HT-29 (cell line): ENCODE results near the gene HM13. TPM values are rescaled to one million over a fixed set of nuclear protein-coding genes. Genes with fewer than 3 reads are reported as not detected.
"Not testable (repeated sequence)": the region's sequence is repeated elsewhere in the genome, so short reads cannot be mapped to it uniquely, and the experiment has no call there.

ENCODE experiments used
- DNase-seq: peaks from one replicate; pipeline ENCODE4 v3.0.0-alpha.2; 2015; ENCODE audit warnings: low spot score
- total RNA-seq: library from RNA; depleted of rRNA; stranded (reverse); fragments of >200 nt; shearing (Covaris generic); gene quantifications from 2 replicates; pipeline ENCODE4 v1.2.3, GENCODE V29; 2014; rRNA removed

Gene HM13, protein sequence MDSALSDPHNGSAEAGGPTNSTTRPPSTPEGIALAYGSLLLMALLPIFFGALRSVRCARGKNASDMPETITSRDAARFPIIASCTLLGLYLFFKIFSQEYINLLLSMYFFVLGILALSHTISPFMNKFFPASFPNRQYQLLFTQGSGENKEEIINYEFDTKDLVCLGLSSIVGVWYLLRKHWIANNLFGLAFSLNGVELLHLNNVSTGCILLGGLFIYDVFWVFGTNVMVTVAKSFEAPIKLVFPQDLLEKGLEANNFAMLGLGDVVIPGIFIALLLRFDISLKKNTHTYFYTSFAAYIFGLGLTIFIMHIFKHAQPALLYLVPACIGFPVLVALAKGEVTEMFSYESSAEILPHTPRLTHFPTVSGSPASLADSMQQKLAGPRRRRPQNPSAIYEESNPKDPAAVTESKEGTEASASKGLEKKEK
- 107 and 115 TPM in 2 replicates for total RNA-seq

DNA sequence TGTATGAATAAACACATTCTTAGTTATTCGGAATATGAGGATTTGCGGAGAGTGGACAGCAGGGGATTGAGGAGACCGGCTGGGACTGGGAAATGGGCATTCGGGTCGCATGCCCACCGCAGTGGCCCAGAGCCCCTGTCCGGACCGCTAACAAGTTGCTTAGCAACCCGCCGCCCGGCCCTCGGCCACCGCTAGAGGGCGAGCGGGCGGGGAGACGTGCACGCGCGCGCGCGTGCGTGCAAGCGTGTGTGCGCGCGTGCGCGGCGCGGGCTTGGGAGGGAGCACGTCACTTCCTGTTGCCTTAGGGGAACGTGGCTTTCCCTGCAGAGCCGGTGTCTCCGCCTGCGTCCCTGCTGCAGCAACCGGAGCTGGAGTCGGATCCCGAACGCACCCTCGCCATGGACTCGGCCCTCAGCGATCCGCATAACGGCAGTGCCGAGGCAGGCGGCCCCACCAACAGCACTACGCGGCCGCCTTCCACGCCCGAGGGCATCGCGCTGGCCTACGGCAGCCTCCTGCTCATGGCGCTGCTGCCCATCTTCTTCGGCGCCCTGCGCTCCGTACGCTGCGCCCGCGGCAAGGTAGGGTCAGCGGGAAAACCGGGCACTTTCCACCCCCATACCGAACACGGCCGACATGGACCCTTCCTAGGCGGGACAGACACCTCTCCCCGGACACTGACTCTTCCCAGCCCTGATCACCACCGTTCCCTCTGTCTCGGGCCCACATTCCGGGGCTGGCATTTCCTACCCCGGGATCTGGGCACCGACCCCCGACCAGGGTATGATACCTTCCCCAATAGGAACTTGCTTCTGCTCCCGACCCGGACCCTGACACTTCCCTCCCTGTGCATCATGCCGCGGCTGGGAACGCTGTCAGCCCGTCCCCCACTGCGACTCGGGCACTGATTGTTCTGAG is at the start of gene HM13:
HM13 (plus strand) TSS at position 289 of the 918 bp plus-strand sequence; CDS start at position 399, 110 bp downstream.
- peak; percentile 98 for DNase-seq

DNA sequence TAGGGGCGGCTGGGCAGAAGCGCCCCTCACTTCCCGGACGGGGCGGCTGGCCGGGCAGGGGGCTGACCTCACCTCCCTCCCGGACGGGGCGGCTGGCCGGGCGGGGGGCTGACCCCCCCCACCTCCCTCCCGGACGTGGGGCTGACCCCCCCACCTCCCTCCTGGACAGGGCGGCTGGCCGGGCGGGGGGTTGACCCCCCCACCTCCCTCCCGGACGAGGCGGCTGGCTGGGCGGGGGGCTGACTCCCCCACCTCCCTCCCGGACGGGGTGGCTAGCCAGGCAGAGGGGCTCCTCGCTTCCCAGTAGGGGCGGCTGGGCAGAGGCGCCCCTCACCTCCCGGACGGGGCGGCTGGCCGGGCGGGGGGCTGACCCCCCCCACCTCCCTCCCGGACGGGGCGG is 43.3 kb upstream of the HM13 start:
- DNase-seq, result not testable (repeated sequence)

DNA sequence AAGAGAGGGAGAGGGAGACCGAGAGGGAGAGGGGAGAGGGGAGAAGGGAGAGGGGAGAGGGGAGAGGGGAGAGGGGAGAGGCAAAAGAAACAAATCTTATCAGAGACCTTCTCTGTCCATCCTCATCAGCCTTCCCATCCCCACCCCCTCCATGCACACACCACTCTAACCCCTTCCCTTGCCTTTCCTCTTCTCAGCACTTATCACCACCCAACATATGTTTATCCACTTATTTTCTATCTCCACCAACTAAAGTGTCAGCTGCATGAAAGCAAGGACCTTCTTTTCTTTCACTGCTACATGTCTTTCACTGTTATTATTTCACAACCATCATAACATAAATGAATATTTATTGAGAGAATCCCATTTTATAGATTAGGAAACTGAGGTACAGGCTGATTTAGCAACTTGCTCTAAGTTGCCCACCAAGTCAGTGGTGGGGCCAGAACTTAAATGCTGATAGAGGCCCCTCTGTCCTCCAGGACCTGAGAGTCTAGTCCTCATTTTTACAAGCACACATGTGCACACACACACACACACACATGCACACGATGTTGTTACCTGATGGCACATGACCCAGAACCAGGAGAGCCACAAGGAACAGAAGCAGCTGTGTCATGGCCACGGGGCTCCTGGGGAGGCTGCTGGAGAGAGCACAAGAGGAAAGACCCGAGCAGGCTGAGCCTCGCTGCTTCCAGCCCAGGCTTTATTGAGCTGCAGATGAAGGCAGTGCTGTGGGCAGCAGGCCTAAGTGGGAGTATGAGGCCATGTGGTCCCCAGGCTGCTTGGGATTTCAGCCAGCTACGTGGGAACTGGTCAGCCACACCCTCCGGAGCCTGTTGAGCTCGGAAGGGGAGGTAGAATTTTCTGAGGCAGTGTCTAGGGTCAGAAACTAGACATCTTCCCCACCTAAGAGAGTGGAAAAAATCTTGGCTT is 41.6 kb upstream of the HM13 start:
- no peak for DNase-seq

DNA sequence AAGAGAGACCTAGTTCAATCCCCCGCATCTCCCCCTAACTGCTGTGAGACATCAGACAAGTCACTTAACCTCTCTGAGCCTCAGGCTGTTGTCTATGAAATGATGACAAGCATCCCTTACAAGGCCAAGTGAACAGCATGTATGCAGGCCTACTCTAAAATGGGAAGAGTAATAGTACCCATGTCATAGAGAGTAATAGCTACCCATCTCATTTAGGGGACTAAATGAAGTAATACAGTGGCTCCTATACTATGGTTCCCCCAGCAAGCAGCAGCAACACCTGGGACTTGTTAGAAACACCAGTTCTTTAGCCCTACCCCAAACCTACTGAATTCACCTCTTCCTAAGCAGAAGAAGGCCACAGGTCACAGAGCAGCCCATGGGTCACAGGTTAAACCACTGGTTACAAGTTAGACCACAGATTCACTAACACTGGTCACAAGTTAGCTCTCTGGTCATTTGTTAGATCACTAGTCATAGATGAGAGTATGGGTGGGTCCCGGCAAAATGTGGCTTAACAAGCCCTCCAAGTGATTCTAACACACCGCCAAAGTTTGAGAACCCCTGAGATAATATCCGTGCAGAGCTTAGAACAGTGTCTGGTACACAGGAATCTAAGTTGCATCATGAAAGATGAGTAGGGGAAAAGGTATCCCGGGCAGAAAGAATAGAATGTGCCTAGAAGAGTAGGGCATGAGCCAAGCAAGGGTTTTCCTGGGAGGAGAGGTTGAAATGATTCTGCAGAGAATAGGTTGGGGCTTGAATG is 40.7 kb upstream of the HM13 start:
- no peak for DNase-seq

DNA sequence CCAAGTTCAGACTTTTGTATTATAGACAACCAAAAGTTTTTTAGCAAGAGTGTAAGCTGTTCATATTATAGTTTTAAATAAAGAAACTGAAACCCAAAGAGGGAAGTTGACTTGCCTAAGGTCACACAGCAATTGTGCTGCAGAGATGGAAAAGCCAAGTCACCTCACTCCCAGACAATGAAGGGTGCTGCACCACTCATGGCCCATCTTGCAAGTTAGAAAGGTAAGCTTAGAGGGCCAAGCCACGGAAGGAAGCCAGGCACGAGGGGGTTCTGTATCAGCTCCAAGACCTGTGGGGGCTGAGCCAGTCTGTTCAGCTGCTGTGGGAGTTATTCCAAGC is 40.2 kb upstream of the HM13 start:
- no peak for DNase-seq

DNA sequence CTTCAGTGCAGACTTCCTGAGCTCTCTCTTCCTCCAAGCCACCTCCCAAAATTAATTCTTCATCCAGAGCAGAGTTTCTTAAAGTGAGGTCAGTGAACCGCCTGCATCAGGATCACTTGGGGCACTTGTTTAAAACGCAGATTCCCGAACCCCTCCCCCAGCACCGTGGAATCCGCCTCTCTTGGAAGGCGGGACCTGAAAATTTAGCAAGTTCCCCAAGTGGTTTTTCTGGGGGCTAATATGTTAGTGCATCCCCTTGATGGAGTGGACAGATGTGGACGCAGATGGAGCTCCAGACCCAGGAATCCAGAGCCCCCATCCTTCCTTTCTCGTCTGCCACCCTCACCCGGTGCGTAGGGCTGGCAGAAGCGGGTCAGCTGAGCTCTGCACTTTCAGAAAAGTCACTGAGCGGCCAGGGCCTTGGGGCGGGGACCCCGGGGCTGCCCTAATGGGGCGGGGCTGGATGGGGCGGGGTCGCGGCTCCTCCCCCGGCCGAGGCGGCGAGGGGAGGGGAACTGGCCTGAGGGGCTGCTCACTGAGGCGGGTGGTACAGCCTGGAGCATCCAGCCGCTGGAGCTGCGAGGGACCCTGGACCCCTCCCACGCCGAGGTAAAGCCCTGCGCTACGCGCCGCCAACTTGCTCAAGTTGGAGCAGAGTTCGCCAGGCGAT is 39.3 kb upstream of the HM13 start, which contains the start of the genes DEFB124 and REM1:
DEFB124 (minus strand) TSS at position 370 of the 670 bp plus-strand sequence. CDS start 2,114 bp downstream, outside the sequence.
REM1 (plus strand) TSS at position 531 of the 670 bp plus-strand sequence. CDS start 1,158 bp downstream, outside the sequence.
- no peak for DNase-seq

DNA sequence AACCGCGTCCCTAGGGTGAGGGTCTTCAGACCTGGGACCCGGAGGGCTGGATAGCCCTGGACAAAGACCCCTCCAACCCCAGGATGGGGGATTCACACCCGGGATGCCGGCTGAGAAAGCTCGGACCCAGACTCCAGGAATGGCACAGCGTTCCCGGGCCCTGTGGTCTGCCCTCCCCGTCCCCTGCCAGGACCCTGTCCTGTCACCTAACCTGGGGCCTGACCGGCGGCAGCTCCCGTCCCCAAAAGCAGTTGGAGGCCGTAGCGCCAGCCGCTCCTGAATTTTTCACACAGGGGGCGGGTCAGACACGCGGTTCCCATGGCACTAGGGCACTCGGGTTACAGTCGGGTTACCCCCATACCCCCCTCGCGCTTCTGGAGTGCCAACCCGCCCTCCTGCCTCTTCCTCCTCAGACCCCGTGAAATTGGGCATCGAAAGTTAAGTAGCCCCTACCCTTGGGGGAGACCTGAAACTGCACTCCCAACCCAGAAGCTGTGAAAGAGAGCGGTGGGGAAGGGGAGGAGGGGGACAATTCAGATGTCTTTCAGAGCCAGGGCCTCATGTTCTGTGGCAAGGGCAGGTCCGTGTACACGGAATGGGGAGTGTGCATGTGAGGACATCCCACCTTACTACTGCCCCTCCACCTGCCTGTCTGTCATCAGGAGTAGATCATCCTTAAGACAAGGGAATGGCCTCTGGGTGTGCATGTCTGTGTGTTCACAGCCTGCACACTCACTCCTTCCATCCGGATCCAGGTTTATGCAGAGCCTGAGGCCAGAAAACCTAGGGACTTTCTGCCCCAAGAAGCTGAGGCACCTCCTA is 38.6 kb upstream of the HM13 start:
- no peak for DNase-seq

DNA sequence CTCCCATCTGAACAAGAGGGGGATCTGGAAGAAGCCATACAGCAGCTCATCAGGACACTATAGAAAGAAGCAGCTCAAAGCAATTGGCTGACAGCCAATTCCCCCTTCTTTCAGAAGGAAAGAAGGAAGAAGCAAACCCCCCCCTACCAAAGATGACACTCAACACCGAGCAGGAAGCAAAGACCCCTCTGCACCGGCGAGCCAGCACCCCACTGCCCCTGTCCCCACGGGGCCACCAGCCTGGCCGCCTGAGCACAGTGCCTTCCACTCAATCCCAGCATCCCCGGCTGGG is 38.0 kb upstream of the HM13 start:
- no peak for DNase-seq

DNA sequence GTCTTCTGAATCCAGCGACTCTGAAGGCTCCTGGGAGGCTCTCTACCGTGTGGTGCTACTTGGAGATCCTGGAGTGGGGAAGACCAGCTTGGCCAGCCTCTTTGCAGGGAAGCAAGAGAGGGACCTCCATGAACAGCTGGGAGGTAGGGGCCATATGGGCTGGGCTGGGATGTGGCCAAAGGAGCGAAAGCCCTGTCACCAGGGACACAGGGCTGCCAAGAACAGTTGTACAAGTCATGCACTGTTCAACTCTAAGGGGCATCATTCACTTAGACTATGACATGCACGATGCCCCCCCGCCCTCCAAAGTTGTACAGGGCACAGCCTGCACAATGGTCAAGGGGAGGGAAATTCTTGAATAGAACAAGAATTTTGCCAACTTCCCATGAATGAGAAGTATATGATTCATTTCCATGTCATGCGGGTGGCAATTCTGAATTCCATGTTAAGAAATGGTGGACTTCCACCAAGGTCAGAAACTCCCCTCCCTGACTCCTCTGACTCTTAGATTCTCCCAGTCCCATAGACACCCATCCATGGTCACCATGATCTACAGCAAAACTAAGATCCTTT is 37.5 kb upstream of the HM13 start:
- DNase-seq, result no peak

DNA sequence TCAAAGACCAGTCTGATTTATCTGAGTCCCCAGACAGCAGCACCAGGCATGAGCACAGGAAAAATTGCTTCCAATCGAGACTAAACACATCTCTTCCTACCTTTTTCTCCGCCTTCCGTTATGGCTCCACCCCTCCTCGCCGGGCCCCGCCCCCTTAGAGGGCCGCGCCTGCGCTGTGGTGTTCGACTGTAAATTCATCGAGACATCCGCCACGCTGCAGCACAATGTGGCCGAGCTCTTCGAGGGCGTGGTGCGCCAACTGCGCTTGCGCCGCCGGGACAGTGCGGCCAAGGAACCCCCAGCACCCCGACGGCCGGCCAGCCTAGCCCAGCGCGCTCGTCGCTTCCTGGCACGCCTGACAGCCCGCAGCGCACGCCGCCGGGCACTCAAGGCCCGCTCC is 30.2 kb upstream of the HM13 start:
- DNase-seq, result no peak

DNA sequence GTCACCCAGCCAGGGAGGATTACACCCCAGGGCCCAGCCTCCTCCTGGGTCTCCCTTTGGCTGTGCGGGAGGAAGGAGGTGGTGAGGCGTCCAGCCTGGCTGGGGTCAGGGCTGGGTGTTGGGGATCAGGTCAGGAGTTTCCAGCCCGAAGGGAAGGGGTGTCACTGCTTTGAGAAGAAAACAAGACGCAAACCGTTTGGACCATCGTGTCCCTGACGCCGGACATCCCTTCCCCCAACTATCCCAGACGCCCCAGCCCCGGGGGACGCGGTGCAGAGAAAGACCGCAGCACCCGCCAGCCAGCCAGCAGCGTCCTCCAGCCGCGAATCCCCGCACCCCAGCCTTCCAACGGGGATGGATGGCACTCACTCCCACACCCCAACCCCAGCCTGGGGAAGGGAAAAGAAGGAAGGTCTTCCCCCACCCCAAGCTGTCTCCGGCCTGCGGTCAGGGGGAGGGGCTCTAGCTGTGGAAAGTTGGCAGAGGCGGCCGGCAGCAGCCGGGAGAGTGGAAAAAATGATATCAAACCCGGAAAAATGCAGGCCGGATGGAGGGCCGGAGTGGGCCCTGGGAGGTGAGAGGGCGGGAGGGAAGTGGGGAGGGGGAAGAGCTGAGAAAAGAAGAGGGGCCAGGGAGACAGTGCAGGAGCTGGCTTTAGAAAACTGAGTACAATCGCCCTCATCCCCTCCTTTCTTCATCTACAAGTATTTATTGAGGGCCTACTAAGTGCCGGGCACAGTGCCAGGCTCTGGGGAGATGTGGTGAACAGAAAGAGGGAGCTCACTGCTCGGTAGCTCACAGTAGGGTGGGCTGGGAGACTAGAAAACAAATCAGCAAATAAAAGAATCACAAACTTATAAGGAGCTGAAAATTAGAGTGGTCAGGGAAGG is 28.5 kb upstream of the HM13 start:
- no peak for DNase-seq

DNA sequence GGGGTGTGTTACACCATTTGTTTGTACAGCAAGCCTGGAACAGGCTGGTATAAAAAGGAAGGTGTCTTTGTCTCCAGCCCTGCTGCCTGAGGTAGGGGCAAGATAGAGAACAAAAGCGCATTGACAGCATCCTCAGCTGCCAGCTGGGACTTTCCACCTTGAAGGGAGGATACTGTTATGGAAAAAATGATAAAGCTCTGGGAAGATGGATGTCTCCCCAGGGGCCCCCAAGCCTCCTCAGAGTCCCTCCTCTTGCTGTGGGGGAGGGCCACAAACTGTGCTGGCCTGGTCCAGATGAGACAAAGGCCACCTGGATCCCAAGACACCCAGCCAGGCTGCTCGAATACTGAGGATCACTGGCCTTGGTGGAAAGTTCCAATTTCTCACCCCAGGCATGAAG is 26.1 kb upstream of the HM13 start:
- no peak for DNase-seq

DNA sequence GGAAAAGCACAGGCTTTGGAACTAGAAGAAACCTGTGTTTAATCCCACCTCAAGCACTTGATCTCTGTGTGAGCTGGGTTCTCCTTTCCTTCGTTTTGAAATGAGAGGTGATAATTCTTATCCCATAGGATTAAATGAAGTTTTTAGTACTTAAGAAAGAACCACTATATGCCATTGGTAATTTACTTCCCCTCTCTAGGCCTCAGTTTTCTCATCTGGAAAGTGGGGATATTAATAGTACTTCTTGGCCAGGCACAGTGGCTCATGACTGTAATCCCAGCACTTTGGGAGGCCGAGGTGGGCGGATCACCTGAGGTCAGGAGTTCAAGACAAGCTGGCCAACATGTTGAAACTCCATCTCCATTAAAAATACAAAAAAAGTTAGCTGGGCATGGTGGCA is 25.1 kb upstream of the HM13 start:
- DNase-seq, result no peak

DNA sequence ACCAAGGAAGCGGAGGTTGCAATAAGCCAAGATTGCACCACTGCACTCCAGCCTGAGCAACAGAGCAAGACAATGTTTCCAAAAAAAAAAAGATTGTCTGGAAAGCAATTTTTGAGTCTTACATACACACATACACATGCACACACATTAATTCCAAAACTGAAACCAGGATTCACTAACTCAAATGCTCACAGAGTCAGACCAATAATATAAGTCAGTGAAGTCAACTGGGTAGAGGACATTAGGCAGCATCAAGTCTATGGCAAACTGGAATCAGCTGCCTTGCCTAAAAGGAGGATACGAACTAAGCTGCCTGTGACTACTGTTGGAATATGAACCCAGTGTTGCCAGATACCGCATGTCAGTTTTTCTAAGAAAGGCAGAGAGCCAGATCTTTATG is 23.5 kb upstream of the HM13 start:
- no peak for DNase-seq

DNA sequence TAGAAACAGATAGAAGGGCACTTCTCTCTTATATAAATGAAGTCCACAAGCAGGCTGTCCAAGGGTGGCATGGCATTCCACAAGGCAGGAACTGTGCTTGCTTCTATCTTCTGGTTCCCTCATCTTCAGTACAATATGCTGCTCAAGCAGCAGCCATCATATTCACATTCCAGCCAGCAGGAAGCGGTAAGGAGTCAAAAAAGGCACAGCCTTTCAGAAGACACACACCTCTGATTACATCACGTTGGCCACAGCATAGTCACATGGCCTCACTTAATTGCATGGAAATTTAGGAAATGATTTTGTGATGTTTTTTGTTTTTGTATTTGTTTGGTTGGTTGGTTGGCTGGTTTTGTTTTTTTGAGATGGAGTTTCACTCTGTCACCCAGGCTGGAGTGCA is 20.1 kb upstream of the HM13 start:
- DNase-seq, result peak; percentile 75

DNA sequence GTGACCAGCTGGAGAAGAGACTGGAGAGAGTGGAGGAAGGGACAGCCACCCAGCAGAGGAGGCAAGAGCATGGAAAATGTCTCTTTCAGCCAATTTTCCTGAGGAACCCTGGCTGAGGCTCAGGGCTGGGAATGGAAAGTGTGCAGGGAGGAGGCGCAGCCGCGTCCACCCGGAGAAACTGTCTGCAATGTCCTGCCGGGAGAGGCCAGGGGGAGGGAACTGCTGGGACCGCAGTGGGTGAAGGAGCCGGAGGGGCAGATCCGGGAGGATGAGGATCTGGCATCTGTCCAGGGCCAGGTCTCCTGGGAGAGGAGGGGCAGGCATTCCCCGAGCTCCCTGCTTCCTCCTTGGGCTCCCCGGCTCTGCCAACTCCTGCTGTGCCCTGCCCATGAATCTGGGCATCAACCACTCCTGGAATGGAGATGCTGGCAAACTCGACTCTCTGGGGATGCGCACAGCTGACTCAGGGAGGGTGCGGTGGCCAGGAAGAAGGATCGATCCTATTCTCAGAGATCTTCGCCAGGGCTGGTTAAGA is 17.4 kb upstream of the HM13 start:
- no peak for DNase-seq

DNA sequence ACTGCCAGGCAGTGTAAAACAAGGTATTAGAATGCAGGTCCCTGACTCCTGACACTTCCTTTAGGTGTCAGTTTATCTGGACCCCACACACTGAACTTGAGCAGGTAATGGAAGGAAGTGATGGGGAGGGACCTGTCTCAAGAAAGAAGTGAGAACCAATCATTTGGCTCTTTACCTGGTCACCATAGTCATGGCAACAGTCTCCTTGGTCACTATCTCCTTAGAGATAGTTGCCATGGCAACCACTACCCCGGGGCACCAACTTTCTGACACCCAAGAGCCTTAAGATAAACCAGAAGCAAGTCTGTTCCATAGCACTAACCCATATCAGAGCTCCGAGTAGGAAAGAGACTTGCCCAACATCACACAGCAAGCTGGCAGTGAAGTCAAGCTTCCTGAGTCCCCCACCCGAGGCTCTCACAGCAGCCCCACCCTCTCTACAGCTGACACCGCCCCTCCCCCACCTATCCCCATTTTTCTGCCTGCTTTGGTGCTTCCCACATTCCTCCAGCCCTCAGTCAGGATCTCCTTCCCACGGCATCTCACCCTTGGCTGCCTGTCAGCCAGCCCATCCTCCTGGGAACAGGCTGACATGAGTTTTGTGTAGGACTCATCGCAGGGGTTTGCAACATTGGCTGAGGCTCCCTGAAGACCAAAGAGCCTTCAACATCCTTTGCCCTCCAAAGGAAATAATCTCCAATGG is 16.3 kb upstream of the HM13 start:
- no peak for DNase-seq
